ENCODE data around the gene SFMBT2.
A peak's percentile ranks its signal among the peaks of the same experiment; 100 is the strongest.

- TF ChIP-seq SP1 (IDR thresholded peaks at IDR 0.05; ENCODE audit: low read depth) (no peak), CTCF (IDR thresholded peaks at IDR 0.05 in 2 of 3, conservative IDR thresholded peaks at IDR 0.05 in 1 of 3; ENCODE audit: borderline replicate concordance in 1 of 3, insufficient read depth in 1 of 3, low read depth in 2 of 3, low read length in 2 of 3) (peak in 2 of 3 experiments; percentile 11 to 32; a peak in 2 of 6 replicates), POLR2A (IDR thresholded peaks at IDR 0.05; ENCODE audit: borderline replicate concordance, extremely low read depth, insufficient read depth, insufficient read length) (no peak), ZNF274 (IDR thresholded peaks at IDR 0.05; ENCODE audit: low read depth, low read length) (no peak), ZFX (IDR thresholded peaks at IDR 0.05) (no peak), POLR2AphosphoS5 (IDR thresholded peaks at IDR 0.05; ENCODE audit: low read depth, low read length) (no peak)
Observed at GRCh38 chr10:7301006-7301778, 109.6 kb downstream of the SFMBT2 start.

All from HCT116 (cell line).